T-helper 2 cell treated with Interferon-gamma antibody and Interleukin-4, amounts not matched to agents 5 μg/mL and 100 μg/mL, for 36 hours (primary cell): ENCODE measurements around the gene MYH11.
"Not testable (repeated sequence)": the region's sequence is repeated elsewhere in the genome, so short reads cannot be mapped to it uniquely, and the experiment has no call there.

Experiments
- DNase-seq: peaks from one replicate; pipeline ENCODE4 v3.0.0; 2021; ENCODE audit warnings: low spot score
- H3K27ac Mint-ChIP-seq: one replicate; pipeline ENCODE4 v1.8.0; 2021; ENCODE audit warnings: mild to moderate bottlenecking, mixed read lengths
- H3K27me3 Mint-ChIP-seq: one replicate; pipeline ENCODE4 v1.8.0; 2021; ENCODE audit warnings: low read depth, mixed read lengths
- H3K36me3 Mint-ChIP-seq: one replicate; pipeline ENCODE4 v1.8.0; 2021; ENCODE audit warnings: low read depth, mixed read lengths
- H3K4me1 Mint-ChIP-seq: one replicate; pipeline ENCODE4 v1.8.0; 2021; ENCODE audit warnings: low read depth, mixed read lengths
- H3K4me3 Mint-ChIP-seq: one replicate; pipeline ENCODE4 v1.8.0; 2022; ENCODE audit warnings: mild to moderate bottlenecking, moderate library complexity, mixed read lengths
- H3K9me3 Mint-ChIP-seq: one replicate; pipeline ENCODE4 v1.8.0; 2021; ENCODE audit warnings: mixed read lengths

Gene MYH11

DNA sequence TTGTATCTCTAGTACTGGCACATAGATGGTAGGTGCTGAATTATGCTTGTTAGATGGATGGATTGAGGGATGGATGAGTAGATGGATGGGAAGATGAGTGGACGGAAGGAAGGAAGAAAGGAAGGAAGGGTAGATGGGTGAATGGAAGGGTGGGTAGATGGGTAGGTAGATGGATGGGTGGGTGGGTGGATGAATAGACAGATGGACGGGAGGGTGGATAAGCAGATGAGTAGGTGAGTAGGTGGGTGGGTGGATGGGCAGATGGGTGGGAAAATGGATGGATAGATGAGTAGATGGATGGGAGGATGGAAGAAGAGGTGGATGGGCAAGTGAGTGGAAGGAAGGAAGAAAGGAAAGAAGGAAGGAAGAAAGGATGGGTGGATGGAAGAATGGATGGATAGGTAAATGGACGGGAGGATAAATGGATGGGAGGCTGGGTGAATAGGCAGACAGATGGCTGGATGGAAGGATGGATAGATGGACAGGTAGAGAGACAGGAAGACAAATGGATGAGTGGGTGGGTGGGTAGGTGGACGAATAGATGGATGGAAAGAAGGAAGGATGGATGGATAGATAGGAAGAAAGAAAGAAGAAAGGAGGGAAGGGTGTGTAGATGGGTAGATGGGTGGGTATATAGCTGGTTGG lies 56.9 kb downstream of the MYH11 start:
- H3K4me3 Mint-ChIP-seq: no peak overlapping the region
- H3K36me3 Mint-ChIP-seq: no peaks in the 10 kb centered on the region
- no peaks in the 10 kb centered on the region for H3K27me3 Mint-ChIP-seq
- peaks cover 17% of the 10 kb centered on the region for H3K9me3 Mint-ChIP-seq
- H3K27ac Mint-ChIP-seq: no peak overlapping the region
- no peak for DNase-seq
- H3K4me1 Mint-ChIP-seq: no peaks in the 10 kb centered on the region

DNA sequence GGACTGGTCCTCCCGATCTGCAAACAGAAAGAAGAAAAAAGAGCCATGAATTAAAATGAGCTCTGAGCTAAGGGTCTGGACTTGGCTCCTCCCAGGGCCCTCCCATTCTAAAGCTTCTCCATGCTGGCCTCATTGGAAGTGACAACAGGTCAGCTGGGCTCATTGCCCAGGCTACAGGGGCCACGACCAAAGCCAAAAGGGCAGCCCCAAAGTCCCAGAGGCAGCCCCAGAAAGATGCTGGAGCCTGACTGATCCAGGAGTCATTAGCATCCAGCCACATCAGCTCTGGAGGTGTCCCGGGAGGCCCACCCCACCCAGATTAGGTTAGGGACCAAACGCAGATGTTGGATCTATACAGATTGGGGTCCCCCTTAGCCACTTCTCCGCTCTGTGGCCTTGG lies 58.2 kb downstream of the MYH11 start:
- DNase-seq: no peak
- no peak overlapping the region for H3K4me3 Mint-ChIP-seq
- H3K27me3 Mint-ChIP-seq: no peaks in the 10 kb centered on the region
- H3K27ac Mint-ChIP-seq: no peak overlapping the region
- H3K36me3 Mint-ChIP-seq: no peaks in the 10 kb centered on the region
- no peaks in the 10 kb centered on the region for H3K4me1 Mint-ChIP-seq
- peaks cover 17% of the 10 kb centered on the region for H3K9me3 Mint-ChIP-seq

DNA sequence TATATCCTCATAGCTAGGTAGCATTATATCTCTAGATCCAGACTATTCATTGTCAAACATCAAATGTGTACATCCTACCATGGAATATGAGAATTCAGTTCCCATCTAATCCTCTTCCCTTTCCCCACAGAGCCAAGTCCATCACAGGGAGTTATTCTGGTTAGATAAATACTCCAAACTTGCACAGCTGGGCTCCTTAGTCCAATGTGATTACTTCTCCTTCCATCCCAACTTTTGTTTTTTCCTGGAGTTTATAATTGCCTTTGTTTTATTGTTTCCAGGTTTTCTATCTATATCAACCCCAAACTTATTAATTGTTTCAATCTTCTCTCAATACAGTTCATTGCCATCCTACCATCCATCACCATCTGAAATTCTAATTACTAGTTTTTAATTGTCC lies 59.9 kb downstream of the MYH11 start:
- no peaks in the 10 kb centered on the region for H3K27me3 Mint-ChIP-seq
- no peaks in the 10 kb centered on the region for H3K36me3 Mint-ChIP-seq
- peaks cover 17% of the 10 kb centered on the region for H3K9me3 Mint-ChIP-seq
- H3K4me3 Mint-ChIP-seq: no peak overlapping the region
- no peak for DNase-seq
- H3K4me1 Mint-ChIP-seq: peaks cover 5% of the 10 kb centered on the region
- H3K27ac Mint-ChIP-seq: no peak overlapping the region

DNA sequence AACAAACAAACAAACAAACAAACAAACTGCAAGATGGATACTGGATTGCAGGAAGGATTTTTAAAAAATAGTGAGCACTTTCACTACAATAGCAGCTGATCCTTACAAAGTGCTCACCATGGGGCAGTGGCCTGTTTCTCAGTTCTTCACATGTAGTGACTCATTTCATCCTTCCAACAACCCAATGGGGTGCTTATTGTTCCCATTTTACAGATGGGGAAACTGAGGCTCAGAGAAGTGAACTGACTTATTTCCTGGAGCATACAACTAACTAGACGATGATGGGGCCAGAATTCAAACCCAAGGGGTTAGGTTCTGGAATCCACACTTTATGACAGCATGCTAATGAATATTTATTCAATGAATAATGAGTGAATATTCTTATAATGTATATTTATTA lies 61.2 kb downstream of the MYH11 start:
- no peaks in the 10 kb centered on the region for H3K36me3 Mint-ChIP-seq
- H3K27ac Mint-ChIP-seq: no peak overlapping the region
- peaks cover 5% of the 10 kb centered on the region for H3K4me1 Mint-ChIP-seq
- H3K4me3 Mint-ChIP-seq: no peak overlapping the region
- peaks cover 17% of the 10 kb centered on the region for H3K9me3 Mint-ChIP-seq
- DNase-seq: no peak
- no peaks in the 10 kb centered on the region for H3K27me3 Mint-ChIP-seq

DNA sequence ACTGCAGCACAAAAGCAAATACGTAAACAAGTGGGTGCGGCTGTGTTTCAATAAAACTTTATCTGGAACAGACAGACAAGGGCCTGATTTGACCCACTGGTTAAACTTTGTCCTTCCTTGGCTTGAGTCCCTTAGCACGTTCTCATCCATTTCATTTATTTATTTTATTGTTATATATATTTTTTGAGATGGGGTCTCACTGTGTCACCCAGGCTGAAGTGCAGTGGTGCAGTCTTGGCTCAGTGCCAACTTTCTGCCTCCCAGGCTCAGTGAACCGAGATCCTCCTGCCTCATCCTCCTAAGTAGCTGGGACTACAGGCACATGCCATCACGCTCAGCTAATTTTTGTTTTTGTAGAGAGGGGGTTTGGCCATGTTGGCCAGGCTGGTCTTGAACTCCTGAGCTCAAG lies 64.3 kb downstream of the MYH11 start:
- Mint-ChIP-seq H3K27me3 (no peaks in the 10 kb centered on the region), H3K4me3 (no peak overlapping the region), H3K36me3 (no peaks in the 10 kb centered on the region), H3K4me1 (peaks cover 5% of the 10 kb centered on the region), H3K27ac (no peak overlapping the region), H3K9me3 (peaks cover 13% of the 10 kb centered on the region)
- no peak for DNase-seq

DNA sequence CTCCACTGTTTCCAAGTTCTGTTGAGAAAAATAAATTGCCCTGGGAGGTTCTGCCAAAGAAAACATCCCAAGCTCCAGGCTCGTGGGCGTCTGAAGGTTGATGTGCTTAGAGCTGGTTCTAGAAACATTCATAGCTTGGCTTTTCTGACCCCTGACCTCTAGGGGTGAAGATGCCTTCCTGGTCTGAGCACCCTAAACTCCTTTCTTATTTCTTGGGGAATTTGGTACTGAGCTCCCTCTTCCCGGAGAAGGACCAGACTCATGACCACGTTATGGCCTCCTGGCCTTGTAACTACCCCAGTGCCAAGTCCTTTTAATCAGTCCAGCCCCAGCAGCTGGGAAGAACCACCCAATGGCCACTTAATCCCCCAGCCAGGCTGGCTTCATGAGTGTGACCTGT lies 66.4 kb downstream of the MYH11 start:
- Mint-ChIP-seq H3K27me3 (no peaks in the 10 kb centered on the region), H3K36me3 (no peaks in the 10 kb centered on the region), H3K4me1 (peaks cover 5% of the 10 kb centered on the region), H3K9me3 (no peaks in the 10 kb centered on the region), H3K27ac (no peak overlapping the region), H3K4me3 (no peak overlapping the region)
- DNase-seq: no peak

DNA sequence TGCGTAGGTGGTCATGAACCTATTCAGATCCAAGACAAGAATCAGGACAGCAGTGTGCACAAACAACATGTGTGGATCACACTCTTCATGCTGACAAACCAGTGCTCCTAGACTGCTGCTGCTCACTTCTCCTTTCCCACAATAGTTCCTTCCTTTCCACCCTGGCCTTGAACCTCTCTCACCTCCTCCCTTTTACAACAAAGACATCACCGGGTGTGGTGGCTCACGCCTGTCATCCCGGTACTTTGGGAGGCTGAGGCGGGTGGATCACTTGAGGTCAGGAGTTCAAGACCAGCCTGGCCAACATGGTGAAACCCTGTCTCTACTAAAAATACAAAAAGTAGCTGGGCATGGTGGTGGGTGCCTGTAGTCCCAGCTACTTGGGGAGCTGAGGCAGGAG lies 67.0 kb downstream of the MYH11 start:
- H3K9me3 Mint-ChIP-seq, H3K27ac Mint-ChIP-seq, H3K36me3 Mint-ChIP-seq, DNase-seq, H3K4me3 Mint-ChIP-seq, H3K27me3 Mint-ChIP-seq, H3K4me1 Mint-ChIP-seq: not testable (repeated sequence)

DNA sequence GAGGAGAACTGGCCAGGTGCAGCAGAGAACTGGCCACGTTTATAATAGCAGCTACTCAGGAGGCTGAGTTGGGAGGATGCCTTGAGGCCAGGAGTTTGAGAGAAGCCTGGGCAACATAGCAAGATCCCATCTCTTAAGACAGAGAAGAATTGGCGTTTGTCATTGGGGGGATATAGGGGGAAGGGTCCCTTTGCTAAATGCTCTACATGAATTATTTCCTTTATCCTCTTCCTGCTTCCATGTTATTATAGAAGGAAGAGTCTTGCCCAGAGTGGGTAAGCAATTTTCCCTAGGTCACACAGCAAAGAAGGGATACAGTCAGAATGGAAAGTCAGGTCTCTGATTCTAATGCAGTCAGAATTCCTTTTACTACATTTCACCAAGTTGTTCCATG lies 68.0 kb downstream of the MYH11 start:
- no peaks in the 10 kb centered on the region for H3K36me3 Mint-ChIP-seq
- no peak overlapping the region for H3K4me3 Mint-ChIP-seq
- no peak overlapping the region for H3K27ac Mint-ChIP-seq
- no peaks in the 10 kb centered on the region for H3K9me3 Mint-ChIP-seq
- H3K27me3 Mint-ChIP-seq: no peaks in the 10 kb centered on the region
- DNase-seq: no peak
- peaks cover 5% of the 10 kb centered on the region for H3K4me1 Mint-ChIP-seq

DNA sequence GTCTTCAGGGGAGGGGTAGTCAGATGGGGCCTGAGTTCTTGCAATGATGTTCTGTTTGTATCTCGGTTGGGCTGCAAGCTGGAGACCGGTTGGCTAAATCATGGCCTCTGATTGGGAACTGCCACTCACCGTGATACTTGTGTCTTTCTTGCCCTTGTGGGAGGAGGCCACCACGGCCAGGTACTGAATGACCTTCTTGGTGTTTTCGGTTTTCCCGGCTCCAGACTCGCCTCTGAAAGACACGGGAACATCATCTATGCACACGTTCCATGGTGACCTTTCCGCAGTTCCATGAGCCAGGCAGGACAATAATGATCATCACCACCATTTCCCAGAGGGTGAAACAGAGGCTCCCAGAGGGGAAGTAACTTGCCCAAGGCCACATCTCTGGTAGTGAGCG lies 70.3 kb downstream of the MYH11 start:
- H3K4me1 Mint-ChIP-seq: no peaks in the 10 kb centered on the region
- no peak for DNase-seq
- H3K27ac Mint-ChIP-seq: no peak overlapping the region
- no peak overlapping the region for H3K4me3 Mint-ChIP-seq
- H3K27me3 Mint-ChIP-seq: no peaks in the 10 kb centered on the region
- no peaks in the 10 kb centered on the region for H3K9me3 Mint-ChIP-seq
- no peaks in the 10 kb centered on the region for H3K36me3 Mint-ChIP-seq

DNA sequence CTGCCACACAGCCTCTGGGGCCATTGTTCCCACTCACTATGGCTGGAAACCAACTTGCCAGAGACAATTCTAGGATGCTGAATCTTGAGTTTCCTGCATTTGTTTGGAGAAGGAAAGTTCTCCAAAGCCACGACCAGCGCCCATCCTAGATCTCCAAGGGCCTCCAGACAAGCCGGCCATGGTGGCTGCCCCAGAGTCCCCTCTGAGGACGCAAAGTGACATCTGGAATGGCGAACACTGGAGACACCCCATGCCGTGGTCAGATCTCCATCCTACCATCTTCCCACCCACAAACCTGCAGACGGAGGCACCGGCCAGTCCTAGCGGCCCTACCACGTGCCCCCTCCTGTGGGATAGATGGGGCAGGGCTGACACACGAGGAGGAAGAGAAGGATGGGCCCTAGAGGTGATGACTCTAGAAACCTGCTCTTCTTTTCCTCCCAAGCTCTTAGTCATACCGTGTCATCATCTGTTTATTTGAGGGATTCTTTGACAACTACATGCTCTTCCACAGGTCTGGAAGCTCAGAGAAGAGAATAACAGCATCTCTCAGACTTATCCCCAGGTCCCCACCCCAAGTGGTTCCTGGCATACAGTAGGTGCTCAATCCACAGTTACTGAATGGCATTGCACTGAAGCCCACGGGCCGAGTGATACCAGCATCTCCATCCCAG lies 71.3 kb downstream of the MYH11 start:
- Mint-ChIP-seq H3K9me3 (no peaks in the 10 kb centered on the region), H3K4me3 (no peak overlapping the region), H3K27me3 (no peaks in the 10 kb centered on the region), H3K36me3 (no peaks in the 10 kb centered on the region), H3K4me1 (no peaks in the 10 kb centered on the region), H3K27ac (no peak overlapping the region)
- no peak for DNase-seq

DNA sequence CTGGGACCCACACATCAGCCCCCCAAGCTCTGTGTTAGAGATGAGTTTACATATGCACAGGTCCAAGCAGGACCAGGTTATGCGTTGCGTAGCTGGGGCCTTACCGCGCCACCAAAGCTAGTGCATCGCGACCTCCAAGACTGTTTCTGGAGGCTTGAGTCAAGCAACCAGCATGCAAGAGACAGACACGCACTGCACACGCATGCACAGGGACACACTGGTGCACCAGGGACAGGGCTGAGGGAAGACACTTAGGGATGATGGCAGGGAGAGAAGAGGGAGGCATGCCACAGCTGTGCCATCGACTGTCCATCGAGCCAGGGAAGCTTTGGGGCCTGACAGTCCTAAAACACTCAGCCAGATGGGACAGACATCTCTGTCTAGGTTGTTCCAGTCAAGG lies 72.8 kb downstream of the MYH11 start:
- Mint-ChIP-seq H3K4me1 (no peaks in the 10 kb centered on the region), H3K27me3 (no peaks in the 10 kb centered on the region), H3K9me3 (no peaks in the 10 kb centered on the region), H3K27ac (no peak overlapping the region), H3K4me3 (no peak overlapping the region), H3K36me3 (no peaks in the 10 kb centered on the region)
- no peak for DNase-seq

DNA sequence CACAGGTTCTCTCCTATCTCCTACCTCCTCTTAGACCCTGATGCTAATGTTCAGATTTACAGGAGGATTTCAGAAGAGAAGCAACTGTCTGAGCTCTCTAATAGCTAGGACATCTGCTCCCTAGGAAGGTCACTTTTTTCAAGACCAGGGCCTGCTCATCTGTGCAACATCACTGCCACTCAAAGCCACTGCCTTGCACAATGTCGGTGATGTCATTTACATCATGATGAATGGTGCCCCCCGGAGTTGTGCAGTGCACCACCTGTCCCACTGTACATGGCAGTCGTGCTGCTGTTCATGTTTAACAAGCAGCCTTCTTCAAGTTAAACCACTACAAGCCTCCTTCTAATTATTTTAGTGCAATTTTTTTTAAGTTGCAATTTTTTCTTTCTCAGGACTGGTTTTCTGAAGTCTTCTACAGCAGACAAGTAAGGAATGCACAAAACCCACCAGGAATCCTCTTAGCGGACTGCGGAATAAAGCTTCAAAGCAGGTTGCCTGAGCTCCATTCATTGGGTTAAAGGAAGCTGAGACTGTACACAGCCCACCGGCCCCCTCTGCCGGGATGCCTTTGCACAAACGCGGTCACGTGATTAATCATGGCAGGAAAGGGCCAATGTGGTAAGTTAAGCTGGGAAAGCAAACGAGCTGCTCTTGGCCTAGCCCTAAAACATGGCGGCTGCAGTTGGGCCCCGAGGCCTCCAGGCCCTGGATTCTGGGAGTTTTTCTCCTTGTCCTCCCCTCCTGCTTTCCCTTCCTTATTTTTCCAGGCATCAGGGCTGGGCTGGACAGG lies 74.1 kb downstream of the MYH11 start:
- Mint-ChIP-seq H3K4me1 (no peaks in the 10 kb centered on the region), H3K27ac (no peak overlapping the region), H3K27me3 (no peaks in the 10 kb centered on the region), H3K9me3 (no peaks in the 10 kb centered on the region), H3K4me3 (no peak overlapping the region), H3K36me3 (no peaks in the 10 kb centered on the region)
- no peak for DNase-seq

DNA sequence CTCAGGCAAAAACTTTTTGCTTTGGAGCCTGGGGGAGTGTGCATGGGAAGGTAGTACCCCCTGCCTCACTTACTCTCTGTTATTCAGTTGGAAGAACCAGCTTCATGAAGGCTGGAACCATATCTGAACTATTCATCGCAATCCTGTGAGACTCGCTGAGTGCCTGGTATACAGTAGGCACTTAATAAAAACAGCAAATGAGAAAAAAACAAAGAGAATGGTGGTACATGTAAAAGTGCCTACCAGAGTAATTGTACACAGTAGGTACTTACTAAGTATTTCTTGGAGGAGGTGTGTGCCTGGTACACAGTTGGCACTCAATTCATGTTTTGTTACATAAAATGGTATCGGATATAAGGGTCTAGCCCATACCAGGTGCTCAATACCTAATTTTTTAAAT lies 75.2 kb downstream of the MYH11 start:
- Mint-ChIP-seq H3K27ac (no peak overlapping the region), H3K4me1 (no peaks in the 10 kb centered on the region), H3K9me3 (no peaks in the 10 kb centered on the region), H3K4me3 (no peak overlapping the region), H3K27me3 (no peaks in the 10 kb centered on the region), H3K36me3 (no peaks in the 10 kb centered on the region)
- DNase-seq: no peak

DNA sequence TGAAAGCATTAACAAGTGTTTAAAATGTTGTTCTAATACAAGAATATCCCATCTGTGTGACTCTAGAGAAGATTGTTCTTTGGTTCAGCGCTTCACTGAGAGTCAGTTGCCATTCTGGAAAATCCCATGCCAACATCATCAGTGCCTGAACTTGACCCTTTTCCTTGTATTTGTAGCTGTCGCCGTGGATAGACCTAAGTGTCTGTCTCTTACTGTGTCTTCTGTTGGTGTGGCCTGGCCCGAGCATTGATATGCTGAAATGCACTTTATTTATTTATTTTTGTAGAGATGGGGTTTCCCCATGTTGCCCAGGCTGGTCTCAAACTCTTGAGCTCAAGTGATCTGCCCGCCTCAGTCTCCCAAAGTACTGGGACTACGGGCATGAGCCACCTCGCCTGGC lies 76.0 kb downstream of the MYH11 start:
- Mint-ChIP-seq H3K4me3 (no peak overlapping the region), H3K27me3 (no peaks in the 10 kb centered on the region), H3K27ac (no peak overlapping the region), H3K9me3 (no peaks in the 10 kb centered on the region), H3K36me3 (no peaks in the 10 kb centered on the region), H3K4me1 (no peaks in the 10 kb centered on the region)
- no peak for DNase-seq
